NCI-H774 (cell line): Measurements from ENCODE around the gene VANGL2.

ENCODE experiments used
- DNase-seq: peaks from one replicate; lab custom pipeline; 2025; lab: John Stamatoyannopoulos, UW

The VANGL2 gene

DNA sequence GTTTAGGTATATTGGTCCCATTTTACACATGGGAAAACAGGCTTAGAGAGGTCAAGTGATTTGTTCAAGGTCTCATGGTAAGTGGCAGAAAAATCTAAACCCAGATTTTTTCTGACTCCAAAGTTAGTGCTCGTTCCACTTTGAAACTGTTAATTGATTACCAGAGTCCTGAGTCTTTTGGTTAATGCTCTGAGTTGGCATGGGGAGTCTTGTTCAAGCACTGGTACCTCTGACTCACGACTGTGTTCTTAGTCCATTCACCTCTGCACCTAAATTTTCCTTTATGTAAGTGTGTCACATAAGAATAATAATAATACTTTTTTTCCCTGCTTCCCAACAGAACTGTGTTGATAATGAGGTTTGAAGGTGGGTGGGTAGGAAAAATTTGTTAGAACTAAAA, 59.3 kb downstream of the VANGL2 start:
- DNase-seq, result no peak

DNA sequence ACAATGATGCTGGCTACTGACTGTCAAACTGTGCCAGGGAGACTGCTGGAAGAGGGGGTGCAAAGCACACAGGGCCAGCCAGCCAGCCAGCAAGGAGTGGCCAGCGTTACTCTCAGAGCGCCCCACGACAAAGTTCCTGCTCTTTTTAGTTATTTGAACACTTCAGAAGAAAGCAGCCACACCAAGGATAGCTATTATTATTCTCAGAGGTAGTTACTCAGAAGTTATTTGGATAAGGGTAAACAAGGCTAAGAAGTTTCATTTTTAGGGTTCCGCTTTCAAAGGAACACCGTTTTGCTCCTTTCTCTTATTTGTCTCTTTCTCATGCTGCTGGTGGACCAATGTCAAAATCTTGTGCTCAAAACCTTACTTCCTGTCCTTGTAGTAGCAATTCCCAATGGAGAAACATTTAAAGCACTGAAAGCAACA, 59.9 kb downstream of the VANGL2 start:
- DNase-seq, result no peak

DNA sequence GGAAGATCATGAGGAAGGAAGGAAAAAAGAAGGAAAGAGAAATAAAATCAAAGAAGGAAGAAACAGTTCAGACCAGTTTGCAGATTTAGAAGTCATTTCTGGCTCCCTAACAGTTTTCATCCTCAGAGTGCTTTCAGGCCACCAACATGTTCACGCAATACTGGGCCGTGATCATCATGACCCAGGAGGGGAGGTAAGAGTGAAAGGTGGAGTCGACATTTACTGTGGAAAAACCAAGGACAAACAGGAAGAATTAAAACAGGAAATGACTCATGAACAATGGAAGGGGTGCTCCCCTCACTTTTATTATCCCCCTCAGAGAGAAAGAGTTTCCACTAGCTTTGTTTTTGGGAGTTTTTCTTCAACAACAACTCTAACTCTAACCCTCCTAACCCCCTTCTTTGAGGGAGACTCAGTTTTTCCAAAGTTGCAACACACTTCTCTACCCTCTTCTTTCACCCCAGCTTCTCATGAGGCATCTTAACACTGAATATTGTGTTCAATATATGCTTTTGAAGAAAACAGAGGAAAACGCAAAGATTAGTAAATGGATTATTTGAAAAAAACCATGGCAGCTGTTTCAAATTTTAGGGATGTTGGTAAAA, 60.4 kb downstream of the VANGL2 start:
- no peak for DNase-seq

DNA sequence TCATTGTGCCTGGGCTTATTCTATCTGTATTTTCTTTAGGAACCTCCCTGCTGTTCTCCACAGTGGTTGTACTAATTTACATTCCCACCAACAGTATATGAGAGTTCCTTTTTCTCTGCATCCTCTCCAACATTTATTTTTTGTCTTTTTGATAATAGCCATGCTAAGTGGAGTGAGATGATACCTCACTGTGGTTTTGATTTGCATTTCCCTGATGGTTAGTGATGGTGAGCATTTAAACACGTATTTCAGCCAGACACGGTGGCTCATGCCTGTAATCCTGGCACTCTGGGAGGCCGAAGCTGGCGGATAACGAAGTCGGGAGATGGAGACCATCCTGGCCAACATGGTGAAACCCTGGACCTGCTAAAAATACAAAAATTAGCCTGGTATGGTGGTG, 64.8 kb downstream of the VANGL2 start:
- DNase-seq, result no peak

DNA sequence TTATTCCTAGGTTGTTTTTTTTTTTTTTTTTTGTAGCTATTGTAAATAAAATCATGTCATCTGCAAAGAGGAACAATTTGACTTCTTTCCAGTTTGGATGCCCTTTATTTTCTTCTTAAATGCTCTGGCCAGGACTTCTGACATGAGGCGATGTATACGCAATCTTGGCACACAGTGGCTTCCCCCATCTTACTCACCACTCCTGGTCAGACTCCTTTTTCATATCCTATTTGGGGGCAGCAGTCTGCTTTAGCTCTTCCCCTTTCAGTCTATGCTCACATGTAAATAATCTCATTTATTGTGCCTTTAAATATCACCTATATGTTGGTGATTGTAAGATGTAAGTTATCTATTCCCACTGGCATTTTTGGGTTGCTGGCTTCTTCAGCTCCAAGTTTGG, 66.6 kb downstream of the VANGL2 start:
- DNase-seq, result no peak

DNA sequence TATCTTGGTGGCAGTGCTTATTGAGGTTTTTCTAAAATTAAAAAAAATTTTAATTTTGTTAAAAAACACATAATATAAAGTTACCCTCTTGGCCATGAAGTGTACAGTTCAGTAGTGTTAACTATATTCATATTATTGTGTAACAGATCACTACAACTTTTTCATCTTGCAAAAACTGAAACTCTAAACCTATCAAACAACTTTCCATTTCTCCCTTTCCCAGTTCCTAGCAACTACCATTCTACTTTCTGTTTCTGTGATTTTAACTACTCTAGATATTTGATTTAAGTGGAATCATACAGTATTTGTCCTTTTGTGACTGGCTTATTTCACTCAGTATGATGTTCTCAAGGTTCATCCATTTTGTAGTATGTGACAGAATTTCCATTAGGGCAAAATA, 67.2 kb downstream of the VANGL2 start:
- no peak for DNase-seq

DNA sequence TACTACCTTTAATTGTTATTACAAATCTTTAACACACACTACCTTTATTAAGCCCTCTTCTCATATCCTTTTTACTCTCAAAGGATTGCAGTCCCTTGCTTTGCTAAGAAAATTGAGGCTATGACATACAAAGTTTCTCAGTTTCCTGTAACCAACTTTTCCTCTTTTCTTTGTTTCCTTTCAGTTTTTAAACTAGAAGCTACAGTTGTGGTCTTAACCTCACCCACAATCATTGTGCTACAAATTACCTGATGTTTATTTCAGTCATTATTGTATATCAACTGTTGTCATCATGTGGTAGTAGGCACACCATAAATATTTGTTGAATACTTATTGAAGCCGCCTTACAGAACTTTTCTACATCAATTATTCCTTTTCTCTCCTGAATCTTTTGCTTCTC, 70.9 kb downstream of the VANGL2 start:
- no peak for DNase-seq

DNA sequence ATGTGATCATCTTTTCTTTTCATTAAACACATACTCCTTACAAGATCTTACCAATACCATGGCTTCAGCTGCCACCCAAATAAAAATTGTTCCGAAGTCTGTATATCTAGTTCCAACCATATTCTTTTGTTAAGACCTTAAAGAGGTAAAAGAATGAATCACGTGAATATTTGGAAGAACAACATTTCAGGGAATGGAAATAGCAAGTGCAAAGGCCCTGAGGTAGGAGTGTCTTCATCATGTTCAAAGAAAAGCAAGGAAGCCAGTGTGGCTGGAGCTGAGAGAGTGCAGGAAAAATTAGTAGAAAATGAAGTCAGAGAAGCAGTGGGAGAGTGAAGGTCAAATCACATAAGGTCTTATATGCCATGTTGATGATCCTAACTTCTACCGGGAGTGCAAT, 71.7 kb downstream of the VANGL2 start:
- DNase-seq, result no peak

DNA sequence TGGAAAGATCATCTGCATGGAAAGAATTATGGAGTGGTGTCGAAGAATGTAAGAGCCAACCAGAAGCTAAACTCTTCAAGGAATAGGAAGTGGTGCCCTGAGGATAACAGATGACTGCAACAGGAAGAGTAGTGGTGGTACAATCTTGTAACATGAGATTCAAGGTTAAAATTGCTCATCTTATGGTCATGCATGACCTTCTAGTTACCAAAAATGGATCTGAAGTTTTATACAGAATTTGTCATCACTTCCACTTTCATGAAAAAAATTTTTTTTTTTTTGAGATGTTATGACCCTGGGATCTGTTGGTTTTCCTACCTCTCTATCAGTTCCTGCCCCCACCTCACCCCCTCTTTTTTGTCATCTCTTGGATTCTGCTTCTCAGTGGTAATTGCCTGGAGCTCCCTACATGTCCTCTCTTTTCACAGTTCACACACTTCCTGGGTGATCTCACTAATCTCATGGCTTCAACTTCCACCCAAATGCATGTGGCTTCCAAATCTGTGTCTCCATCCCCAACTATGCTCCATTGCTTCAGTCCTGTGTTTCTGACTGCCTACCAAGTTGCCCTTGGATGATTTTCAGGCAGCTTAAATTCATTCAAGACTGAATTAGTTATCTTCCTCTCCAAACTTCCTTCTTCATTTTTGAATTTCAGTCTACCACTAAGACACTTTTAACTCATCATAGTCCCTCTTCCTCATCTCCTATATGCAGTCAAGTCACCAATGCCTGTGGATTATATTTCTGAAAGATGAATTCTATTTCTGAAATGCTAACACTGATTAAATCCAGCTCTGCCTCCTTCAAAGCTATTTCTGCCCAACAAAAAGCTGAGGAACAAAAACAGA, 74.3 kb downstream of the VANGL2 start:
- no peak for DNase-seq
